Activated CD4-positive, alpha-beta memory T cell treated with anti-CD3 and anti-CD28 coated beads for 36 hours (primary cell): ENCODE measurements around the gene GRIN3A. TPM values are rescaled to one million over a fixed set of nuclear protein-coding genes. Genes with fewer than 3 reads are reported as not detected.

ENCODE experiments used
- CTCF ChIA-PET: fragments of 350-600 bp; sonication (Branson Sonifier 250); formaldehyde crosslinking; loops from one replicate; lab custom pipeline; 2021; ENCODE audit warnings: antibody characterized with exemption, inconsistent platforms; lab: Charles Lee
- POLR2A ChIA-PET: fragments of 350-600 bp; sonication (Branson Sonifier 250); formaldehyde crosslinking; loops from one replicate; lab custom pipeline; 2021; ENCODE audit warnings: antibody characterized with exemption; lab: Charles Lee
- DNase-seq: peaks from one replicate; pipeline ENCODE4 v3.0.0-alpha.2; 2020
- H3K27ac Mint-ChIP-seq: one replicate; pipeline ENCODE4 v1.8.0; 2021; ENCODE audit warnings: mixed read lengths
- H3K27me3 Mint-ChIP-seq: one replicate; pipeline ENCODE4 v1.8.0; 2021; ENCODE audit warnings: mixed read lengths
- H3K36me3 Mint-ChIP-seq: one replicate; pipeline ENCODE4 v1.8.0; 2021; ENCODE audit warnings: mixed read lengths
- H3K4me1 Mint-ChIP-seq: one replicate; pipeline ENCODE4 v1.8.0; 2021; ENCODE audit warnings: low read depth, mixed read lengths
- H3K4me3 Mint-ChIP-seq: one replicate; pipeline ENCODE4 v1.8.0; 2021; ENCODE audit warnings: mild to moderate bottlenecking, mixed read lengths
- H3K9me3 Mint-ChIP-seq: one replicate; pipeline ENCODE4 v1.8.0; 2021; ENCODE audit warnings: mixed read lengths
- intact Hi-C: fragments of 100-400 bp; cut with micrococcal nuclease; formaldehyde crosslinking; loops from one replicate; pipeline ENCODE4 v1.15.1; 2023
- total RNA-seq, 2 experiments: library from RNA; stranded (reverse); gene quantifications; one replicate each; pipeline ENCODE4 v1.2.3, GENCODE V29; 2021

Gene GRIN3A
- total RNA-seq, 2 experiments from 2014 or later = not detected

- peak within 1 kb of the TSS; percentile 81 for H3K4me3 Mint-ChIP-seq
Observed at GRCh38 chr9:101533334-101534204, 204.9 kb downstream of the GRIN3A start, which contains the start of gene RNF20. TSS of gene RNF20 (plus strand) at chr9:101533853. CDS start at chr9:101535424, 1,571 bp downstream.

DNA sequence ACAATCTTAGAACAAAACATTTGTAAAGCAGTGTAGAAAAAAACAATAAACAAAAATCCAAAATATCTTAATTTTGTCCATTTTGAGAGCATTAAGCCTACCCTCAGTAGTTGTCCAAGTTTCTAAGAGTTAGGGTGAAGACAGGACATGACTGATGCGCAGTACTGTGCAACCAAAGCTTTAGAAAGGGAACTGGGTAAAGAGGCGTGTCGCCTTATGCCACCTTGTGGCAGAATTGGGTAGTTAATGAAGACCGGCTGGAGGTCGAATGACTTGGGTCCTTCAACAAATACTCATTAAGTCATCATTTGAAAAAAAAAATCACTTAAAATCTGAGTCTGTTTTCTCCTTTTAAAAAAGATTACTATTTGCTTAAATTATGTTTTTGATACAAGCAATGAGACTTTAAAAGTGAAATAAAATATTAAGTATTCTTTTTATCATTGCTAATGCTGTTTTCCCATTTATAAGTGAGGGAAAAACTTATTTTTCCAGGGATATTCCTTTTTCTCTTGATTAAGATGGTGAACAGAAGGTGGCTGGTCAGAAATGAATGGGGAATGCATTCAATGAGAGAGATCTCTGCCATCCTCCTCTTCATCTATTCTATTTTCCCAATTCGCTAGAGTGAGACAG is 208.3 kb downstream of the GRIN3A start:
- H3K4me3 Mint-ChIP-seq = no peak overlapping the region
- intact Hi-C loops = loop anchor here (1.0 to 5.0 kb wide), 4 partner anchors 65 to 933 kb away; no protein-coding TSS in a partner anchor
- ChIA-PET POLR2A (no interaction called here), CTCF (interaction anchor here (0.6 to 5.1 kb wide), 22 partner anchors 8 to 142 kb away, joined by 3 to 60 read pairs (median 4); partner anchors contain the start of genes MRPL50 and ZNF189)
- H3K36me3 Mint-ChIP-seq = peaks cover 5% of the 10 kb centered on the region
- peak; percentile 79 for DNase-seq
- no peaks in the 10 kb centered on the region for H3K9me3 Mint-ChIP-seq
- peaks cover 2% of the 10 kb centered on the region for H3K27me3 Mint-ChIP-seq
- peaks cover 20% of the 10 kb centered on the region for H3K4me1 Mint-ChIP-seq
- H3K27ac Mint-ChIP-seq = no peak overlapping the region

More at GRCh38 chr9:101533334-101534204, 204.9 kb downstream of the GRIN3A start, which contains the start of gene RNF20:
- CTCF ChIA-PET = interaction anchor here (0.6 to 3.4 kb wide), 7 partner anchors 9 to 145 kb away, joined by 3 to 23 read pairs (median 6); no protein-coding TSS in a partner anchor
- peak; percentile 99 for DNase-seq
- Mint-ChIP-seq H3K27ac (peak within 1 kb of the TSS; percentile 95), H3K9me3 (no peaks in the 10 kb centered on the region), H3K4me1 (peaks cover 28% of the 10 kb centered on the region), H3K27me3 (peaks cover 1% of the 10 kb centered on the region), H3K36me3 (peaks cover 14% of the 10 kb centered on the region)
- POLR2A ChIA-PET = interaction anchor here (1.2 kb wide), 2 partner anchors 135 to 138 kb away, joined by 3 to 10 read pairs; partner anchors contain the start of genes MRPL50 and ZNF189
- intact Hi-C loops = loop anchor here (1.0 to 5.0 kb wide), 5 partner anchors 23 to 936 kb away; partner anchors contain the start of genes MRPL50 and ZNF189

DNA sequence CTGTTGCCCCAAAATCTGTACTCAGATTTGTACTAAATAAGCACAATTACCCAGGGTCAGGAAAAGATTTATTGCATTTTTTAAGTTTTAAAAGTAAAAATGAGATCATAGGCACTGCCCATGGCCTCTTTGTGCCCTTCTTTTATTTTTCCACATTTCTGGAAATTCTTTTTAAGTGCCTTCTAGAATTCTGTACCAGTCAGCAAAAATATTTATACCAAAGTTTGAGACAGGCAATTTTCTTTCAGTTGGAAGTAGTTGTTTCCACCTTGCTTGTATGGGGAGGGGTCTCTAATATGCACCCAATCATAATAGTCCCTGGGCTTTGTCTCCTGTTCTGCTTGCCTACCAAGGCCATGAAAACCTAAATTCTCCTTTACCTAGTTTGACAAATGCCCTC is 210.4 kb downstream of the GRIN3A start:
- ChIA-PET CTCF (interaction anchor here (1.0 to 5.1 kb wide), 7 partner anchors 10 to 79 kb away, joined by 3 to 60 read pairs (median 7); no protein-coding TSS in a partner anchor), POLR2A (no interaction called here)
- H3K27ac Mint-ChIP-seq = no peak overlapping the region
- no peak overlapping the region for H3K4me3 Mint-ChIP-seq
- intact Hi-C loops = no loop called here
- no peak for DNase-seq
- peaks cover 10% of the 10 kb centered on the region for H3K4me1 Mint-ChIP-seq
- H3K9me3 Mint-ChIP-seq = no peaks in the 10 kb centered on the region
- H3K27me3 Mint-ChIP-seq = peaks cover 18% of the 10 kb centered on the region
- H3K36me3 Mint-ChIP-seq = no peaks in the 10 kb centered on the region

GRCh38 chr9:101527066-101527465 is 211.4 kb downstream of the GRIN3A start:
- DNase-seq = no peak
- Mint-ChIP-seq H3K27ac (no peak overlapping the region), H3K36me3 (no peaks in the 10 kb centered on the region), H3K4me3 (no peak overlapping the region), H3K9me3 (no peaks in the 10 kb centered on the region), H3K27me3 (peaks cover 21% of the 10 kb centered on the region), H3K4me1 (peaks cover 8% of the 10 kb centered on the region)
- ChIA-PET POLR2A (no interaction called here), CTCF (interaction anchor here (0.7 to 5.1 kb wide), 4 partner anchors 17 to 341 kb away, joined by 3 to 60 read pairs (median 6); no protein-coding TSS in a partner anchor)
- intact Hi-C loops = no loop called here

DNA sequence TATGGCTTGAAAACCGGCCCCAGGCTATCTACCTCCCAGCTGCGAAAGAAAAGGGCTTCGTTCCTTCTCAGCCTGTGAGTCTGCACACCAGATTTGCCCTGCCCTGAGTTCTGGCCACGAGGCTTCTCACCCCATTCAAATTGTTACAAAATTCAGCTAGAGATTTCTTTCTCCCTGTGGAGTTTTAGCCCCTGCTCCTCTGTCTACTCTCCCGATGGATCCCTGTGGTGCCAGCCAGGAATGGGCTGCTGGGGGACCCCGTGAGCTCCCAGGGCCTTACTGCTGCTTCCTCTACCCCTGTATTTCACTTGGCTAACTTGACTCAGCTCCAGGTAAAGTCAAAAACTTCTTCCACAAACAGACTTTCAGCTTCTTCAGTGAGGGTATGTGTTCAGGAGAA is 214.1 kb downstream of the GRIN3A start:
- H3K36me3 Mint-ChIP-seq = no peaks in the 10 kb centered on the region
- intact Hi-C loops = no loop called here
- H3K27ac Mint-ChIP-seq = no peak overlapping the region
- CTCF ChIA-PET = interaction anchor here (1.1 to 2.5 kb wide), 2 partner anchors 9 to 65 kb away, joined by 3 to 7 read pairs; no protein-coding TSS in a partner anchor
- no peak overlapping the region for H3K4me3 Mint-ChIP-seq
- peaks cover 31% of the 10 kb centered on the region for H3K27me3 Mint-ChIP-seq
- H3K4me1 Mint-ChIP-seq = peaks cover under 1% of the 10 kb centered on the region
- H3K9me3 Mint-ChIP-seq = no peaks in the 10 kb centered on the region
- DNase-seq = no peak
- POLR2A ChIA-PET = no interaction called here

Other genes with a start within 250 kb of the GRIN3A start
- 10 to 100 TPM; 36.1 to 37.5 TPM for gene RNF20, start 204.8 kb downstream of the GRIN3A start, total RNA-seq
- gene PPP3R2, start 143.7 kb downstream of the GRIN3A start, total RNA-seq = not detected